ENCODE results near the gene GABRP.

- TF ChIP-seq, protein P1, sequence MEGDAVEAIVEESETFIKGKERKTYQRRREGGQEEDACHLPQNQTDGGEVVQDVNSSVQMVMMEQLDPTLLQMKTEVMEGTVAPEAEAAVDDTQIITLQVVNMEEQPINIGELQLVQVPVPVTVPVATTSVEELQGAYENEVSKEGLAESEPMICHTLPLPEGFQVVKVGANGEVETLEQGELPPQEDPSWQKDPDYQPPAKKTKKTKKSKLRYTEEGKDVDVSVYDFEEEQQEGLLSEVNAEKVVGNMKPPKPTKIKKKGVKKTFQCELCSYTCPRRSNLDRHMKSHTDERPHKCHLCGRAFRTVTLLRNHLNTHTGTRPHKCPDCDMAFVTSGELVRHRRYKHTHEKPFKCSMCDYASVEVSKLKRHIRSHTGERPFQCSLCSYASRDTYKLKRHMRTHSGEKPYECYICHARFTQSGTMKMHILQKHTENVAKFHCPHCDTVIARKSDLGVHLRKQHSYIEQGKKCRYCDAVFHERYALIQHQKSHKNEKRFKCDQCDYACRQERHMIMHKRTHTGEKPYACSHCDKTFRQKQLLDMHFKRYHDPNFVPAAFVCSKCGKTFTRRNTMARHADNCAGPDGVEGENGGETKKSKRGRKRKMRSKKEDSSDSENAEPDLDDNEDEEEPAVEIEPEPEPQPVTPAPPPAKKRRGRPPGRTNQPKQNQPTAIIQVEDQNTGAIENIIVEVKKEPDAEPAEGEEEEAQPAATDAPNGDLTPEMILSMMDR (IDR thresholded peaks at IDR 0.05; ENCODE audit: low read depth, low read length, poor library complexity, severe bottlenecking) = no peak
- TF ChIP-seq EZH2phosphoT487 (IDR thresholded peaks at IDR 0.05; ENCODE audit: borderline replicate concordance, low read length) = no peak
Measured at GRCh38 chr5:170760113-170760512, 23.4 kb upstream of the GABRP start.

All from DOHH2 (cell line).